Measurements from ENCODE around the gene CDIP1. TPM values are rescaled to one million over a fixed set of nuclear protein-coding genes. Genes with fewer than 3 reads are reported as not detected.

CDIP1 gene
- total and polyA plus RNA-seq, 10 of the 15 experiments (the other 5 are each of a cell fraction or from before 2014, with no cell fraction given), result 6.1 to 32.4 (median 13.6) TPM

DNA sequence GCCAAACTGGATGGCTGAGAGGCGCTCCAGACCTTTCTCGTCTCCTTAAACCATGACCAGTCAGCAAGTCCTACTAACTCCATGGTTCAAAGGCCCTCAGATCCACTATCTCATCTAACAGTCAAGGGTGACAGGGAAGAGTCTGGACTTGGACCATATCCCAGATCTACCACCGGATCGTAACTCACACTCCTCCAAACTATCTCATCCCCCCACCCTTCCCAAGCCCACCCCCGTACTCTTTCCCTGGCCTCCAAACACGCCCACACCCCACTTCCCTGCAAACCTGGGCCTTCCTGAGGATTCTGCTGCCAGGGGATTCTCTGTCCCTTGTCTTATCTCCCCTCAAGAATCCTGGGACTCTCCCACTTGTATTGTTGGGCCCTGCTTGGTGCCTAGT is 5.1 kb downstream of the CDIP1 start:
- Histone ChIP-seq H2AFZ (ENCODE audit: control insufficient read depth, low read depth, low read length) (no peak overlapping the region), H3K27ac (ENCODE audit: control insufficient read depth, insufficient read depth) (no peak overlapping the region), H3K27me3 (replicated peaks in 1 of 2; ENCODE audit: control insufficient read depth in 2 of 2, insufficient read depth in 2 of 2, low read length in 1 of 2) (no peaks in the 10 kb centered on the region; a peak in 1 of 4 replicates), H3K4me2 (ENCODE audit: control insufficient read depth, insufficient read depth) (no peak overlapping the region), H3K9ac (ENCODE audit: control insufficient read depth, insufficient read depth, low read length) (no peak overlapping the region), H3K36me3 (ENCODE audit: control insufficient read depth in 2 of 2, insufficient read depth in 2 of 2, low read length in 1 of 2) (peaks cover 0 to 4% of the 10 kb centered on the region in 2 experiments; a peak in 2 of 4 replicates), H3K4me3 (no peak overlapping the region), H3K9me3 (replicated peaks; ENCODE audit: control insufficient read depth, insufficient read depth, low read length) (no peaks in the 10 kb centered on the region), H3K4me1 (ENCODE audit: control insufficient read depth, insufficient read depth, low read length) (peaks cover 25% of the 10 kb centered on the region), H4K20me1 (ENCODE audit: control insufficient read depth, insufficient read depth) (no peaks in the 10 kb centered on the region), H3K79me2 (ENCODE audit: control insufficient read depth, insufficient read depth, low read length) (peaks cover 18% of the 10 kb centered on the region)
- intact Hi-C loops (cut with micrococcal nuclease; ENCODE audit: unreplicated experiment), result no loop called here
- ChIA-PET SMC1A (ENCODE audit: uncharacterized antibody, unreplicated experiment) (interaction anchor here (0.7 kb wide), 1 partner anchor 12 kb away, joined by 3 read pairs; no protein-coding TSS in a partner anchor), CTCF (no interaction called here), POLR2A (no interaction called here), RAD21 (ENCODE audit: unreplicated experiment) (no interaction called here)
- DNase-seq (ENCODE audit: low read depth, low spot score), result no peak
- WGBS (ENCODE audit: insufficient coverage, insufficient replicate concordance, low lambda C conversion rate, missing lambda C conversion rate), result 36% methylated on average over 6 of the region's 6 CpGs
- no peak for FAIRE-seq
- no peak for ATAC-seq
- in situ Hi-C loops (cut with MboI), result loop anchor here (10.0 kb wide), 1 partner anchor 61 kb away; no protein-coding TSS in a partner anchor
- no TSS peak for BruUV-seq (replicated peaks)
- TF ChIP-seq TCF12 (IDR thresholded peaks at IDR 0.05; ENCODE audit: low read depth, low read length) (no peak), EGR1 (IDR thresholded peaks at IDR 0.05; ENCODE audit: borderline replicate concordance in 1 of 2, low read depth in 2 of 2, low read length in 2 of 2) (no peak), NR2C1 (IDR thresholded peaks at IDR 0.05) (no peak), BCL11A (IDR thresholded peaks at IDR 0.05; ENCODE audit: low read depth, low read length) (no peak), KLF5 (IDR thresholded peaks at IDR 0.05; ENCODE audit: partially characterized antibody) (no peak), POLR2AphosphoS2 (IDR thresholded peaks at IDR 0.05; ENCODE audit: low read depth, low read length) (no peak), TCF3 (IDR thresholded peaks at IDR 0.05; ENCODE audit: borderline replicate concordance, insufficient read depth, low read depth, low read length) (no peak), ATF3 (IDR thresholded peaks at IDR 0.05; ENCODE audit: borderline replicate concordance, extremely low read depth, low read depth, low read length) (no peak), ZNF592 (IDR thresholded peaks at IDR 0.05) (no peak), ETV6 (conservative IDR thresholded peaks at IDR 0.05 in 1 of 2, IDR thresholded peaks at IDR 0.05 in 1 of 2; ENCODE audit: borderline replicate concordance in 1 of 2, low read depth in 1 of 2) (no peak), PAX8 (IDR thresholded peaks at IDR 0.05) (no peak), SMC3 (IDR thresholded peaks at IDR 0.05; ENCODE audit: borderline replicate concordance, low read length) (no peak)

All from GM12878 (cell line).